Uterus (tissue), 4 donors: ENCODE data around the gene HIC1. TPM values are rescaled to one million over a fixed set of nuclear protein-coding genes. Genes with fewer than 3 reads are reported as not detected.

ENCODE experiments used
- DNase-seq, 2 donors: peaks; one replicate each; pipeline ENCODE4 v3.0.0-alpha.2; 2019 to 2020
- H3K27ac ChIP-seq, 2 donors: fragments of 200-600 bp; sonication (generic); 1 replicate in 1 of 2; 2 replicates in 1 of 2; pipeline ENCODE4 v1.5.1; 2016 to 2018
- H3K27me3 ChIP-seq, 2 donors: fragments of 200-600 bp; sonication (generic); one replicate each; pipeline ENCODE4 v1.5.1; 2018 to 2019; ENCODE audit warnings: control low read depth in 1 of 2
- H3K36me3 ChIP-seq, 2 donors: fragments of 200-600 bp; sonication (generic); one replicate each; pipeline ENCODE4 v1.5.1; 2019; ENCODE audit warnings: control low read depth in 1 of 2
- H3K4me1 ChIP-seq, 2 donors: fragments of 200-600 bp; sonication (generic); one replicate each; pipeline ENCODE4 v1.5.1; 2018 to 2019; ENCODE audit warnings: control low read depth in 1 of 2
- H3K4me3 ChIP-seq, 2 donors: fragments of 200-600 bp; sonication (generic); 1 replicate in 1 of 2; 2 replicates in 1 of 2; pipeline ENCODE4 v1.5.1; 2018 to 2019; ENCODE audit warnings: mild to moderate bottlenecking in 1 of 2
- H3K9me3 ChIP-seq, 2 donors: fragments of 200-600 bp; sonication (generic); one replicate each; pipeline ENCODE4 v1.5.1; 2019; ENCODE audit warnings: control low read depth in 1 of 2
- CTCF ChIP-seq, 4 experiments: fragments of 200-600 bp in 2 of 4; fragments of 450-650 bp in 2 of 4; sonication (generic) in 2 of 4; IDR thresholded peaks; one replicate each; pipeline ENCODE4 v1.5.1; 2016 to 2019; ENCODE audit warnings: antibody characterized with exemption in 4 of 4, mild to moderate bottlenecking in 2 of 4, moderate library complexity in 1 of 4
- POLR2A ChIP-seq, 2 donors: fragments of 450-650 bp; IDR thresholded peaks; one replicate each; pipeline ENCODE4 v1.6.1; 2016; ENCODE audit warnings: antibody characterized with exemption in 2 of 2, mild to moderate bottlenecking in 1 of 2, moderate library complexity in 1 of 2
- intact Hi-C: fragments of 100-400 bp; cut with DNase I; formaldehyde crosslinking; loops from one replicate; pipeline ENCODE4 v1.15.1; 2023; ENCODE audit warnings: low total_unique reads
- total RNA-seq, 4 donors: library from RNA; depleted of rRNA in 3 of 4; stranded (reverse); fragments of >200 nt in 3 of 4; gene quantifications; one replicate each; pipeline versions ENCODE4 v1.1.0 to v1.2.4, GENCODE V29; 2014 to 2023
- donor health status: DM: yes; HTN: yes; CAD: no.

HIC1 gene
- total RNA-seq, 4 donors from 2014 or later = 21.8 to 86.9 (median 54.2) TPM

GRCh38 chr17:2082003-2082781 lies 27.3 kb downstream of the HIC1 start:
- no peaks in the 10 kb centered on the region for H3K9me3 ChIP-seq
- H3K27ac ChIP-seq = peak overlapping the region; percentile 85 to 89
- intact Hi-C loops = no loop called here
- H3K27me3 ChIP-seq = no peaks in the 10 kb centered on the region
- TF ChIP-seq CTCF (IDR thresholded peaks at IDR 0.05) (no peak), POLR2A (IDR thresholded peaks at IDR 0.05) (no peak)
- no peak for DNase-seq
- no peaks in the 10 kb centered on the region for H3K36me3 ChIP-seq
- H3K4me3 ChIP-seq = no peak overlapping the region
- H3K4me1 ChIP-seq = peaks cover 7 to 12% of the 10 kb centered on the region in 2 donors

- TF ChIP-seq POLR2A (IDR thresholded peaks at IDR 0.05) = no peak
- TF ChIP-seq CTCF (IDR thresholded peaks at IDR 0.05) = no peak
- H3K27me3 ChIP-seq = no peaks in the 10 kb centered on the region
- H3K9me3 ChIP-seq = no peaks in the 10 kb centered on the region
- no peak overlapping the region for H3K4me3 ChIP-seq
- peaks cover 14 to 15% of the 10 kb centered on the region in 2 donors for H3K4me1 ChIP-seq
- no peaks in the 10 kb centered on the region for H3K36me3 ChIP-seq
- H3K27ac ChIP-seq = peak overlapping the region; percentile 85 to 89
- intact Hi-C loops = no loop called here
- peak in 1 of 2 donors; percentile 38 for DNase-seq
Measured at GRCh38 chr17:2083613-2084035, 28.7 kb downstream of the HIC1 start.

GRCh38 chr17:2084036-2084765 lies 29.3 kb downstream of the HIC1 start:
- Histone ChIP-seq H3K4me3 (no peak overlapping the region), H3K27ac (peak overlapping the region; percentile 85 to 89), H3K9me3 (no peaks in the 10 kb centered on the region), H3K36me3 (no peaks in the 10 kb centered on the region), H3K4me1 (peaks cover 17 to 20% of the 10 kb centered on the region in 2 donors), H3K27me3 (no peaks in the 10 kb centered on the region)
- DNase-seq = peak; percentile 73 to 76
- TF ChIP-seq CTCF (IDR thresholded peaks at IDR 0.05) = no peak
- no peak for TF ChIP-seq POLR2A (IDR thresholded peaks at IDR 0.05)
- intact Hi-C loops = no loop called here

GRCh38 chr17:2084766-2085647 lies 30.1 kb downstream of the HIC1 start:
- no peaks in the 10 kb centered on the region for H3K9me3 ChIP-seq
- DNase-seq = peak; percentile 85 to 87
- intact Hi-C loops = no loop called here
- H3K4me1 ChIP-seq = peaks cover 17 to 20% of the 10 kb centered on the region in 2 donors
- TF ChIP-seq POLR2A (IDR thresholded peaks at IDR 0.05) (no peak), CTCF (IDR thresholded peaks at IDR 0.05) (no peak)
- no peaks in the 10 kb centered on the region for H3K36me3 ChIP-seq
- H3K27ac ChIP-seq = peak overlapping the region; percentile 85 to 89
- H3K4me3 ChIP-seq = no peak overlapping the region
- no peaks in the 10 kb centered on the region for H3K27me3 ChIP-seq
